Measurements from ENCODE around the gene DCLRE1B. TPM values are rescaled to one million over a fixed set of nuclear protein-coding genes. Genes with fewer than 3 reads are reported as not detected.

DCLRE1B gene
- total RNA-seq, 1 donor from 2014 or later = 7.8 TPM

- Histone ChIP-seq H3K36me3 (ENCODE audit: insufficient read depth, low read length) (no peaks in the 10 kb centered on the region), H4K20me1 (ENCODE audit: insufficient read depth, low read length) (peaks cover 93% of the 10 kb centered on the region), H2AFZ (ENCODE audit: low read depth, low read length) (no peak overlapping the region), H3K27ac (ENCODE audit: low read depth, low read length) (no peak overlapping the region), H3K4me3 (ENCODE audit: insufficient read depth, low read depth, low read length) (no peak overlapping the region), H3K4me2 (ENCODE audit: low read length) (no peak overlapping the region), H3K9ac (ENCODE audit: low read length) (no peak overlapping the region), H3K79me2 (ENCODE audit: insufficient read depth, low read length) (peaks cover 98% of the 10 kb centered on the region), H3K4me1 (ENCODE audit: insufficient read depth, low read length) (peaks cover 17% of the 10 kb centered on the region), H3K9me3 (ENCODE audit: insufficient read depth, low read depth, low read length) (no peaks in the 10 kb centered on the region), H3K27me3 (ENCODE audit: insufficient read depth, low read length) (no peaks in the 10 kb centered on the region)
- TF ChIP-seq EZH2 (IDR thresholded peaks at IDR 0.05; ENCODE audit: insufficient read depth, low read length) (no peak), CTCF (IDR thresholded peaks at IDR 0.05; ENCODE audit: insufficient read depth, low read depth, low read length) (no peak)
- Mint-ChIP-seq H3K36me3 (ENCODE audit: low read depth, unreplicated experiment) (no peaks in the 10 kb centered on the region), H3K4me1 (ENCODE audit: low read depth, unreplicated experiment) (peaks cover 22% of the 10 kb centered on the region), H3K27me3 (ENCODE audit: low read depth, unreplicated experiment) (no peaks in the 10 kb centered on the region), H3K27ac (ENCODE audit: unreplicated experiment) (no peak overlapping the region), H3K4me3 (ENCODE audit: unreplicated experiment) (no peak overlapping the region), H3K9me3 (ENCODE audit: unreplicated experiment) (no peaks in the 10 kb centered on the region)
- DNase-seq (ENCODE audit: low read depth) (no peak), FAIRE-seq (no peak)
Measured at GRCh38 chr1:113934511-113935055, 29.5 kb downstream of the DCLRE1B start.

- Histone ChIP-seq H3K4me1 (ENCODE audit: insufficient read depth, low read length) (peaks cover 17% of the 10 kb centered on the region), H3K36me3 (ENCODE audit: insufficient read depth, low read length) (no peaks in the 10 kb centered on the region), H3K9me3 (ENCODE audit: insufficient read depth, low read depth, low read length) (no peaks in the 10 kb centered on the region), H4K20me1 (ENCODE audit: insufficient read depth, low read length) (peaks cover 97% of the 10 kb centered on the region), H2AFZ (ENCODE audit: low read depth, low read length) (no peak overlapping the region), H3K27ac (ENCODE audit: low read depth, low read length) (no peak overlapping the region), H3K4me3 (ENCODE audit: insufficient read depth, low read depth, low read length) (no peak overlapping the region), H3K9ac (ENCODE audit: low read length) (no peak overlapping the region), H3K27me3 (ENCODE audit: insufficient read depth, low read length) (no peaks in the 10 kb centered on the region), H3K79me2 (ENCODE audit: insufficient read depth, low read length) (peaks cover 99% of the 10 kb centered on the region), H3K4me2 (ENCODE audit: low read length) (no peak overlapping the region)
- no peak for TF ChIP-seq EZH2 (IDR thresholded peaks at IDR 0.05; ENCODE audit: insufficient read depth, low read length)
- TF ChIP-seq CTCF (IDR thresholded peaks at IDR 0.05; ENCODE audit: insufficient read depth, low read depth, low read length) = no peak
- Mint-ChIP-seq H3K4me1 (ENCODE audit: low read depth, unreplicated experiment) (peaks cover 22% of the 10 kb centered on the region), H3K4me3 (ENCODE audit: unreplicated experiment) (no peak overlapping the region), H3K27ac (ENCODE audit: unreplicated experiment) (no peak overlapping the region), H3K9me3 (ENCODE audit: unreplicated experiment) (no peaks in the 10 kb centered on the region), H3K36me3 (ENCODE audit: low read depth, unreplicated experiment) (peaks cover 2% of the 10 kb centered on the region), H3K27me3 (ENCODE audit: low read depth, unreplicated experiment) (no peaks in the 10 kb centered on the region)
- DNase-seq (ENCODE audit: low read depth) = no peak
- no peak for FAIRE-seq
Measured at GRCh38 chr1:113935176-113935575, 30.1 kb downstream of the DCLRE1B start.

GRCh38 chr1:113935970-113936369 is 30.8 kb downstream of the DCLRE1B start:
- peaks cover 97% of the 10 kb centered on the region for H4K20me1 ChIP-seq (ENCODE audit: insufficient read depth, low read length)

More at GRCh38 chr1:113935970-113936369, 30.8 kb downstream of the DCLRE1B start:
- DNase-seq (ENCODE audit: low read depth) (no peak), FAIRE-seq (no peak)
- Histone ChIP-seq H3K27ac (ENCODE audit: low read depth, low read length) (no peak overlapping the region), H2AFZ (ENCODE audit: low read depth, low read length) (no peak overlapping the region), H3K9ac (ENCODE audit: low read length) (no peak overlapping the region), H3K4me2 (ENCODE audit: low read length) (no peak overlapping the region), H3K36me3 (ENCODE audit: insufficient read depth, low read length) (peaks cover 7% of the 10 kb centered on the region), H3K4me1 (ENCODE audit: insufficient read depth, low read length) (peaks cover 13% of the 10 kb centered on the region), H3K79me2 (ENCODE audit: insufficient read depth, low read length) (peaks cover 99% of the 10 kb centered on the region), H3K4me3 (ENCODE audit: insufficient read depth, low read depth, low read length) (no peak overlapping the region), H3K9me3 (ENCODE audit: insufficient read depth, low read depth, low read length) (no peaks in the 10 kb centered on the region), H3K27me3 (ENCODE audit: insufficient read depth, low read length) (no peaks in the 10 kb centered on the region)
- no peak for TF ChIP-seq CTCF (IDR thresholded peaks at IDR 0.05; ENCODE audit: insufficient read depth, low read depth, low read length)
- TF ChIP-seq EZH2 (IDR thresholded peaks at IDR 0.05; ENCODE audit: insufficient read depth, low read length) = no peak
- Mint-ChIP-seq H3K4me3 (ENCODE audit: unreplicated experiment) (no peak overlapping the region), H3K9me3 (ENCODE audit: unreplicated experiment) (no peaks in the 10 kb centered on the region), H3K27ac (ENCODE audit: unreplicated experiment) (no peak overlapping the region), H3K36me3 (ENCODE audit: low read depth, unreplicated experiment) (peaks cover 9% of the 10 kb centered on the region), H3K4me1 (ENCODE audit: low read depth, unreplicated experiment) (peaks cover 17% of the 10 kb centered on the region), H3K27me3 (ENCODE audit: low read depth, unreplicated experiment) (no peaks in the 10 kb centered on the region)

All from astrocyte (in vitro differentiated cells and primary cell).